GM08714 (cell line): ENCODE measurements around the gene PODN.

Experiments
- H3K4me3 ChIP-seq: fragments of 200-500 bp; sonication (Bioruptor generic); 2 replicates; pipeline ENCODE4 v1.5.1; 2014; ENCODE audit warnings: mild to moderate bottlenecking, low read length, inconsistent platforms
- ZNF274 ChIP-seq: IDR thresholded peaks from 2 replicates; pipeline ENCODE4 v1.6.1; 2012; ENCODE audit warnings: mild to moderate bottlenecking, low read depth, low read length

PODN gene

GRCh38 chr1:53061859-53062707, at the start of gene PODN:
Gene PODN (plus strand): TSS chr1:53062213. CDS start chr1:53069856, 7,643 bp downstream.
- TF ChIP-seq ZNF274 = no peak
- no peak within 1 kb of the TSS for H3K4me3 ChIP-seq

GRCh38 chr1:53014791-53015507, 47.1 kb upstream of the PODN start:
- no peak for TF ChIP-seq ZNF274
- H3K4me3 ChIP-seq = peak overlapping the region; percentile 99

GRCh38 chr1:53015508-53015860, 46.5 kb upstream of the PODN start:
- H3K4me3 ChIP-seq = peak overlapping the region; percentile 99
- no peak for TF ChIP-seq ZNF274

- TF ChIP-seq ZNF274 = no peak
- no peak overlapping the region for H3K4me3 ChIP-seq
Observed at GRCh38 chr1:53016705-53017104, 45.3 kb upstream of the PODN start.

- TF ChIP-seq ZNF274 = no peak
- no peak overlapping the region for H3K4me3 ChIP-seq
Observed at GRCh38 chr1:53020588-53020987, 41.4 kb upstream of the PODN start.

- H3K4me3 ChIP-seq = no peak overlapping the region
Observed at GRCh38 chr1:53022179-53022578, 39.8 kb upstream of the PODN start.

GRCh38 chr1:53023546-53023945, 38.5 kb upstream of the PODN start:
- no peak for TF ChIP-seq ZNF274
- H3K4me3 ChIP-seq = no peak overlapping the region

More at GRCh38 chr1:53022179-53022578, 39.8 kb upstream of the PODN start:
- TF ChIP-seq ZNF274 = no peak

- H3K4me3 ChIP-seq = no peak overlapping the region
- no peak for TF ChIP-seq ZNF274
Observed at GRCh38 chr1:53024117-53024516, 37.9 kb upstream of the PODN start.

- no peak overlapping the region for H3K4me3 ChIP-seq
- no peak for TF ChIP-seq ZNF274
Observed at GRCh38 chr1:53025034-53025768, 36.8 kb upstream of the PODN start.

- no peak overlapping the region for H3K4me3 ChIP-seq
- TF ChIP-seq ZNF274 = no peak
Observed at GRCh38 chr1:53025769-53026112, 36.3 kb upstream of the PODN start.

- no peak for TF ChIP-seq ZNF274
- H3K4me3 ChIP-seq = no peak overlapping the region
Observed at GRCh38 chr1:53026254-53026653, 35.8 kb upstream of the PODN start.

- no peak overlapping the region for H3K4me3 ChIP-seq
- TF ChIP-seq ZNF274 = no peak
Observed at GRCh38 chr1:53031732-53032131, 30.3 kb upstream of the PODN start.

GRCh38 chr1:53037159-53037558, 24.9 kb upstream of the PODN start:
- no peak overlapping the region for H3K4me3 ChIP-seq
- no peak for TF ChIP-seq ZNF274

GRCh38 chr1:53038566-53038965, 23.4 kb upstream of the PODN start:
- H3K4me3 ChIP-seq = no peak overlapping the region
- TF ChIP-seq ZNF274 = no peak
